IMR-90 (cell line): ENCODE data around the gene ZSCAN31.
"Not testable (repeated sequence)": the region's sequence is repeated elsewhere in the genome, so short reads cannot be mapped to it uniquely, and the experiment has no call there.

Experiments used
- CEBPB ChIP-seq: IDR thresholded peaks from 2 replicates; pipeline ENCODE4 v1.6.1; 2012; ENCODE audit warnings: low read depth, low read length, improper control_type of control experiment
- MAZ ChIP-seq: IDR thresholded peaks from 2 replicates; pipeline ENCODE4 v1.6.1; 2012; ENCODE audit warnings: low read depth, mild to moderate bottlenecking, low read length, improper control_type of control experiment, moderate library complexity, borderline replicate concordance
- NFE2L2 ChIP-seq: fragments of 150-350 bp; IDR thresholded peaks from 2 replicates; pipeline ENCODE4 v1.6.1; 2016; ENCODE audit warnings: low read depth, mild to moderate bottlenecking, low read length
- POLR2A ChIP-seq: IDR thresholded peaks from 2 replicates; pipeline ENCODE4 v1.6.1; 2012; ENCODE audit warnings: mild to moderate bottlenecking, low read depth, low read length
- RCOR1 ChIP-seq: IDR thresholded peaks from 2 replicates; pipeline ENCODE4 v1.6.1; 2012; ENCODE audit warnings: mild to moderate bottlenecking, low read length, improper control_type of control experiment; ENCODE audit not compliant: insufficient replicate concordance
- RFX5 ChIP-seq: IDR thresholded peaks from 2 replicates; pipeline ENCODE4 v1.8.0; 2012; ENCODE audit warnings: low read depth, mild to moderate bottlenecking, low read length, moderate library complexity
- TF ChIP-seq, protein P1 (sequence below): conservative IDR thresholded peaks from 2 replicates; pipeline ENCODE4 v1.5.1; 2012; ENCODE audit warnings: mild to moderate bottlenecking, low read depth, low read length, improper control_type of control experiment
- TF ChIP-seq, protein P2 (sequence below): fragments of 150-350 bp; IDR thresholded peaks from 2 replicates; pipeline ENCODE4 v1.6.1; 2017; ENCODE audit warnings: mild to moderate bottlenecking, antibody characterized with exemption, low read length, low read depth
- TF ChIP-seq, protein P3 (sequence below): fragments of 150-350 bp; IDR thresholded peaks from 2 replicates; pipeline ENCODE4 v1.6.1; 2016; ENCODE audit warnings: low read depth, mild to moderate bottlenecking, low read length, moderate library complexity, borderline replicate concordance

DNA sequence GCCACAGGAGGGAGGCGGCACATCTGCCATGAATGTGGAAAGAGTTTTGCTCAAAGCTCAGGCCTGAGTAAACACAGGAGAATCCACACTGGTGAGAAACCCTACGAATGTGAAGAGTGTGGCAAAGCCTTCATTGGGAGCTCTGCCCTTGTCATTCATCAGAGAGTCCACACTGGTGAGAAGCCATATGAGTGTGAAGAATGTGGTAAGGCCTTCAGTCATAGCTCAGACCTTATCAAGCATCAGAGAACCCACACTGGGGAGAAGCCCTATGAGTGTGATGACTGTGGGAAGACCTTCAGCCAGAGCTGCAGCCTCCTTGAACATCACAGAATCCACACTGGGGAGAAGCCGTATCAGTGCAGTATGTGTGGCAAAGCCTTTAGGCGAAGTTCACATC, 29.6 kb upstream of the ZSCAN31 start:
- not testable (repeated sequence) for TF ChIP-seq RFX5, CEBPB, POLR2A, RCOR1, MAZ, NFE2L2
- TF ChIP-seq, protein P1, sequence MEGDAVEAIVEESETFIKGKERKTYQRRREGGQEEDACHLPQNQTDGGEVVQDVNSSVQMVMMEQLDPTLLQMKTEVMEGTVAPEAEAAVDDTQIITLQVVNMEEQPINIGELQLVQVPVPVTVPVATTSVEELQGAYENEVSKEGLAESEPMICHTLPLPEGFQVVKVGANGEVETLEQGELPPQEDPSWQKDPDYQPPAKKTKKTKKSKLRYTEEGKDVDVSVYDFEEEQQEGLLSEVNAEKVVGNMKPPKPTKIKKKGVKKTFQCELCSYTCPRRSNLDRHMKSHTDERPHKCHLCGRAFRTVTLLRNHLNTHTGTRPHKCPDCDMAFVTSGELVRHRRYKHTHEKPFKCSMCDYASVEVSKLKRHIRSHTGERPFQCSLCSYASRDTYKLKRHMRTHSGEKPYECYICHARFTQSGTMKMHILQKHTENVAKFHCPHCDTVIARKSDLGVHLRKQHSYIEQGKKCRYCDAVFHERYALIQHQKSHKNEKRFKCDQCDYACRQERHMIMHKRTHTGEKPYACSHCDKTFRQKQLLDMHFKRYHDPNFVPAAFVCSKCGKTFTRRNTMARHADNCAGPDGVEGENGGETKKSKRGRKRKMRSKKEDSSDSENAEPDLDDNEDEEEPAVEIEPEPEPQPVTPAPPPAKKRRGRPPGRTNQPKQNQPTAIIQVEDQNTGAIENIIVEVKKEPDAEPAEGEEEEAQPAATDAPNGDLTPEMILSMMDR: not testable (repeated sequence)
- TF ChIP-seq, protein P2, sequence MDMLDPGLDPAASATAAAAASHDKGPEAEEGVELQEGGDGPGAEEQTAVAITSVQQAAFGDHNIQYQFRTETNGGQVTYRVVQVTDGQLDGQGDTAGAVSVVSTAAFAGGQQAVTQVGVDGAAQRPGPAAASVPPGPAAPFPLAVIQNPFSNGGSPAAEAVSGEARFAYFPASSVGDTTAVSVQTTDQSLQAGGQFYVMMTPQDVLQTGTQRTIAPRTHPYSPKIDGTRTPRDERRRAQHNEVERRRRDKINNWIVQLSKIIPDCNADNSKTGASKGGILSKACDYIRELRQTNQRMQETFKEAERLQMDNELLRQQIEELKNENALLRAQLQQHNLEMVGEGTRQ: not testable (repeated sequence)
- TF ChIP-seq, protein P3, sequence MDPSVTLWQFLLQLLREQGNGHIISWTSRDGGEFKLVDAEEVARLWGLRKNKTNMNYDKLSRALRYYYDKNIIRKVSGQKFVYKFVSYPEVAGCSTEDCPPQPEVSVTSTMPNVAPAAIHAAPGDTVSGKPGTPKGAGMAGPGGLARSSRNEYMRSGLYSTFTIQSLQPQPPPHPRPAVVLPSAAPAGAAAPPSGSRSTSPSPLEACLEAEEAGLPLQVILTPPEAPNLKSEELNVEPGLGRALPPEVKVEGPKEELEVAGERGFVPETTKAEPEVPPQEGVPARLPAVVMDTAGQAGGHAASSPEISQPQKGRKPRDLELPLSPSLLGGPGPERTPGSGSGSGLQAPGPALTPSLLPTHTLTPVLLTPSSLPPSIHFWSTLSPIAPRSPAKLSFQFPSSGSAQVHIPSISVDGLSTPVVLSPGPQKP: not testable (repeated sequence)
